Stimulated activated CD4-positive, alpha-beta T cell treated with anti-CD3 and anti-CD28 coated beads, TNF-alpha, amount 100 ng/mL, for 24 hours (primary cell): ENCODE results near the gene VSTM4.

Experiments used
- DNase-seq, 3 experiments: peaks; one replicate each; pipeline ENCODE4 v3.0.0-alpha.2; 2020; ENCODE audit warnings: low read depth in 3 of 3

The VSTM4 gene

DNA sequence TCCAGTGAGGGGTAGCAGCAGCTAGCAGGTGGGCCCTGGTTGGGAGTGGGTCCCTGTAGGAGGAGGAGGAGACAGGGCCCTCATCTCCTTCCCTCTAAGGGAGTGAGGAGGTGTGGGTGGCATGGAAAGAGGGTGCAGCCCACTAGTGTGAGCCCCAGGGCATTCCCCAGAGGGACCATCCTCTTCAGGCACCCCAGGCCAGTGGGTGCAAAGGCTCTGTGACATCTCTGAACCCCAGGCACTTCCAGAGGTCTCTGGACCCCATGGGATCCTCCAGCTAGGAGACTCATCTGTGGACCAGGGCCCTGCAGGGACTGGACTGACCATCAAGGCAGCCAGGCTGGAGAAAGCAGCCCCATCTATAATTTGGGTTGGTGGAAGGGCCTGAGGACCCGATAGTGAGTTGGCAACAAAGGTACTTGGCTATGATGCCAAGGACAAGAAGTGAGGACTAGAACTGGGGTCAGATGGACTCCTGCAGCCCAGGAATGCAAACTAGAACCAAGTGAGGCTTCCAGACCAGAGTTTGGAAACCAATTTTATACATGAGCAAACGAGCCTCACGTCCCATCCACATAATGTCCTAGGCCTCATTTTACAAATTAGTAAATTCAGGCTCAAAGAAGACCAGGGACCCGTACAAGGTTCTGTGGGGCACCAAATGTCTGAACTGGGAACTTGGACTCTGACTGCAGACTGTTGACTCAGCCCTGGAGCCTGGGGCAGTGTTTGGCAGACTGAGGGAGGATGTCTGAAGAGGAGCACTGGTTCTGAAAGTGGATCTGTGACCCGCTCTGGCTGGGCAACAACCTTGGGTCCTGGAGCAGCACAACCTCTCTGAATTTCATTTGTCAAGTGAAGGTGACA lies 1.4 kb upstream of the VSTM4 start:
- DNase-seq: no peak

DNA sequence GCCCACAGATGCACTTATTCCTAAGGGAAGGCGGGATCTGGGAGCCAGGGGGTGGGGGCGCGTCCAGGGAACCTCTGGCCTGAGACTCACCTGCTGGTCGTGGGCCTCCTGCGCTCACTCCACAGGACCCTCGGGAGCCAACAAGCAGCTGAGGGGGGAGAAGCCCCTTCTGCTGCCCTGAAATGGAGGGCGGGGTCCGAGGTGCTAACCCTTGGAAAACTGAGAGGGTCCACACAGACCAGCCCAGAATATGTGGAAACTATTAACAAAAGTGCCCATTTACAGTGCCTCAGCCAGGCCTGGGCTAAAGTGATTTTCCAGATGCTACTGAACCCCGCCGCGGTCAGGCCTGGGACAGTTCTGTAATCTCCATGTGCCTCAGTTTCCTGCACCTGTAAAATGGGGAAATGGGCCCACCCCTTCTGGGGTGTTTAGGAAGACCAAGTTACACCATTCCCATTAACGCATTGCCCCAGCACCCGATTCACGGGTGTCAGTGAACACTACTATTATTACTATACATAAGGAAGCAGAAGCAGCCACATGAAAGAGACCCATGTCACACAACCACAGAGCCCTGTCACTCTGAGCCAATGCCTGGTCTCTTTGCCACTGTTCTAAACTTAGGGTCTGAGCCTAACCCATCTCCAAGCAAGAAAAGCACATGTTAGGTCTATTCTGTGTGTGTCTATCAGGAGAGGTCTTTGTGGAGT lies 630 bp upstream of the VSTM4 start:
- no peak for DNase-seq

DNA sequence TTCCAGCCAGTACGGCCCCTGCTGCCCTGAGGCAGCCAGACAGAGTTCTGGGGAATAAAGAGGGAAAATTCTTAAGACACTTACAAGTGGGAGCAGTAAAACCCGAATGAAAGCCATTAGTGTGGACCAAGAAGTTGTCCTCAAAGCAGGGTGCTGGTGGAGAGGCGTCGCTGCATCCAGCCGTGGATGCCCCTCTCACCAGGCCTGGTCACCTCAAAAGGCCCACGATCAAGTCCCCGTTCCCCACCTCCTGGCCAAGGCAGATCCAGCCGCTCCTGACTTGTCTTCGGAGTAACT lies 656 bp downstream of the VSTM4 start:
- no peak for DNase-seq

DNA sequence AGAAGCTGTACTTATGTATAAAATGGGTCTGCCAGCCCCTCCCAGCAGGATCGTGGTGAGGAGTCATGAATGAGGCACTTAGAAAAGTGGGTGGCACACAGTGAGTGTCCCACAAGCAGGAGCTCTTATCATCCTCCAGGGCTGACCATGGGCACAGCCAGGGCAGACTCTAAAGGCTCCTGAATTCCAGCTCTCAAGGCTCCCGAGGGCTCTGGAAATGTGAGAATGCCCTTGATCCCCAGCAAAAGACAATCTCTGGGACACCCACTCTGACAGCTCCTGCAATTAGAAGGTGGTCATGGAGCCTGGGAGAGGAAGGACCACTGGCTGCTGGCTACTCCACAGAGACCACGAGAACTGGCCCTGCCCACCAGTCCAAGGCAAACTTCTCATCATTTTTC lies 1.6 kb downstream of the VSTM4 start:
- DNase-seq: no peak

DNA sequence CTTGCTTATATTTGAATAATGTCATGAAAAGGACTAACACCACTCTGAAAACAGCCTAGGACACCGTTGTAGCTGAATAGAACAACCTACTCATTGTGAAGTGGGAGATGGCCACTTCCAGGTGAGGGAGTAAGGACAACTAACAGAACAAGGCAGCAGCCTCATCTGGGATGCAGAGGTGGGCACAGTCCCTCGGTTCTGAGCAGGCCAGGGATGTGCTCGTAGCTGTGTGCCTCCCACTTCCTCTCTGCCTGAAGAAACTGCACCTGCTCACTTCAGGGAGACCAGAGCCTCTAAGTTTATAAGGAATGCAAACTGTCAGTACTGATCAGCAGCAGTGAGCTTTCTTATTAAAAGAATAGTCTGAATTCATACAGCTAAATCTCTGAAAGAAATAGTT lies 2.5 kb downstream of the VSTM4 start:
- no peak for DNase-seq

DNA sequence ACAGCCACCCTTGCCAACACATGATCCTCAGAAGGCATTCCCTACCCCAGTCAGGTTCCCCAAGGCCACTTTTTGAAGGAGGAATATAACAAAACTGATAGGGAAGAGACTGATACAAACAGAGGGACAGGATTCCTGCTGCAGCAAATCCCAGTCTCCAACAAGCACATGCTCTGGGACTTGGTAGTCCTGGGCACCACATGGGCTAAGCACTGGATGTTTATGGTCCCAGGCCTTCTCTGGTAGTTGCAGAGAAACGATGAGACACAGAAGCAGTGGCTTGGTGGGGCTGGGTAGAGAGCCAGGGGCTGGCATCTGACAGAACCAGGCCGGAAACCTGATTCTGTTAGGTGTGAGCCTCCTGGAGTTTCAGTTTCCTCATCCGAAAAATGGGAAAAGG lies 3.2 kb downstream of the VSTM4 start:
- no peak for DNase-seq

DNA sequence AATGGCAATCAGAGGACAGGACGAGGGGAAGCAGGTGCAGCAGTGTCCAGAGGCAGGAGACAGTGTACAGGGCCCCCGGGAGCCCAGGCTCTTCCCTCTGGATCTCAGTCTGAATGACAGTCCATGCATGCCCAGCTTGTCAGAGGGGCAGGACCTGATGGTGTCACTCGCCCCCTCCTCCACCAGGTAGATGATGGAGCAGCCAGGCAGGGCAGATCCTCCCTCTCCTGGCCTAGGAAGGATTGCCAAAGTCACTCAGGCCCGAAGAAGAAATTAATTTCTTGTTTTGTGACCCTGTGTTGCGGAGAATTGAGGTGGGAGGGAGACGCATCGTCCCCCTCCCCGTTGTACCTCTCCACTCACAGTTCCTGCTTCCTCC lies 4.0 kb downstream of the VSTM4 start:
- DNase-seq: no peak

DNA sequence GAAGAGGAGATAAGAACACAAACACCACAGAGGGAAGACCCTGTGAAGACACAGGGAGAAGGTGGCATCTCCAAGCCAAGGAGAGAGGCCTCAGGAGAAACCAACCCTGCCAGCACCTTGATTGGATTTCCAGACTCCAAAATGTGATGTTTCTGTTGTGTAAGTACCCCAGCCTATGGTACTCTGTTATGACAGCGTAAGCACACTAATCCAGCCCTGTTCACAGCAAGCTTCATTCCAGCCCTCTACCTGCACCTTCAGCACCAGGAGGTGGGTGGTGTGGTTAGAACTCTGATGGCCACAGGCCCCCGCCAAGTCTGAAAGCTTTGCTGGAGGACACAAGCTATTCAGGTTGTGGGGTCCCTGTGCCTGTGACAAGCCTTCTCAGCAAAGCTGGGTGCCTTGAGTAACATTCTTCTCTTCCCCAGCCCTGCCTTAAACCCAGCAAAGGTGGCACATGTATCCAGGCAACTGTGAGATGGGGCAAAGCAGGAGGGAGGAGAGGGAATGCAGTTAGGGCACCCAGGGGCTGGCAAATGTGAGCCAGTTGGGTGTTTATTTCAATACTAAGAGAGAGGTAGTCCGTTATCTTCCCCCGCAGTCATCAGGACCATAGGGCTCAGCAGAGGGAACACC lies 4.5 kb downstream of the VSTM4 start:
- no peak for DNase-seq

DNA sequence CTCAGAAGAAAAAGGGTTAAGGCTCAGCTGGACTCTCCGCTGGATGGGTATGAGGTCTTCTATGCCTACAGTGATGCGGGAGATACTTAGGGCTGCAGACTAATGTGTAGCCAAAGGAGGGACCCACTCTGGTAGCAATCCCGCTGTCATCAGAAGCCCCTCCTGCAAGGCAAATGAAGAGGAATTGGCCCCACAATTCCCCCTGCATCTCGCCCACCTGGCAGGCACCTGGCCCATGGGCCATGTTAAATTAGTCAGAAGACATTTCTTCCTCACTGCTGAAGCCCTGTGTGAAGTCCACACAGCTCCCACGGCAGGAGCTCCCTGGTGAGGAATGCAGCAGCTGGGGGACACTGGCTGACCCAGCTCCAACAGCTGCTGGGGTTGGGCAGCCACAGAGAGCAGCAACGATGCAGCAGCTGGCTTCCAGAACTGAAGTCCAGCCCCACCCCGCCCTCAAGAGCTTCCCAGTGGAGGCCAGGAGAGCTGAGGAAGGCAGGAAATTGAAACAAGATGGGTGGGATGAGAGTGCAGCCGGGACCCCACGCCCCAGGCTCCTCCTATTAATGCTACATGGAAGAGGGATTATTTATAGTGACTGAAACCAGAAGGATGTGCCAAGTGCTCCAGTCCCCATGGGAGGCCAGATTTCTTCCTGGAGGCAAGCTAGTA lies 5.5 kb downstream of the VSTM4 start:
- no peak for DNase-seq

DNA sequence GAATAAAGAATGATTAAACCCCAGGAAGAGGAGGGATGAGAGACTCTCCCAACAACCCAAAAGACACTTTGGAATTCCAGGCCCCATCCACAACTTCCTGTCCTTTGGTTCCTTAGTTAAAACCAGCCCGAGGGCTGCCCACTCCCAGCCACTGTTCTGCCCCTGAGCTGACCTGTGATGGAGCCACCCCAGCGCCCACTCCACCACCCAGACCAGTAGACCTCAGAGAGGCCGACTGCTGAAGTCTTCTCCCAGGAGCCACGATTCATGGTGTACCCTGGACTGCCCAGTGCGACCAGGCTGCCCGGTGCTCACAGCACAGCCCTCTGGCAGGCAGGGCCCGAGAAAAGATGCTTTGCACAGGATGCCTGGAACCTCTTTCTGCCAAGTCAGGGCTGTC lies 6.7 kb downstream of the VSTM4 start:
- DNase-seq: no peak

DNA sequence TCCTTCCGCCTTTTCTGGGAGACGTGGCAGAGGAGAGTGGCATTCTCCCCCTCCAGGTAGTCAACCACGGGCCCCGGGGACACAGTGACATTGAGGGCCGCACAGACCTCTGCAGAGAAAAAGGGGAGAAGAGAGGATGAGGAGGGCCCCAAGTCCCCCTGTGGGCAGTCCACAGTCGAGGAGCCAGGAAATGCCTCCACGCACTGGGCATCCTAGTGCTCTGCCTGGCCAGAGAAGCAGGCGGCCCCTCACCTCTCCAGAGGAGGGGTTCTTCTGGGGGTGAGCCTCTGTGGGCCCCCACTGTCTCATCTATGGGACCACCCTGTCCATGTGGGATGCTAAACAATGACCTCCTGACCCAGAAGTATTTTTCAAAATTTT lies 7.4 kb downstream of the VSTM4 start:
- DNase-seq: no peak

DNA sequence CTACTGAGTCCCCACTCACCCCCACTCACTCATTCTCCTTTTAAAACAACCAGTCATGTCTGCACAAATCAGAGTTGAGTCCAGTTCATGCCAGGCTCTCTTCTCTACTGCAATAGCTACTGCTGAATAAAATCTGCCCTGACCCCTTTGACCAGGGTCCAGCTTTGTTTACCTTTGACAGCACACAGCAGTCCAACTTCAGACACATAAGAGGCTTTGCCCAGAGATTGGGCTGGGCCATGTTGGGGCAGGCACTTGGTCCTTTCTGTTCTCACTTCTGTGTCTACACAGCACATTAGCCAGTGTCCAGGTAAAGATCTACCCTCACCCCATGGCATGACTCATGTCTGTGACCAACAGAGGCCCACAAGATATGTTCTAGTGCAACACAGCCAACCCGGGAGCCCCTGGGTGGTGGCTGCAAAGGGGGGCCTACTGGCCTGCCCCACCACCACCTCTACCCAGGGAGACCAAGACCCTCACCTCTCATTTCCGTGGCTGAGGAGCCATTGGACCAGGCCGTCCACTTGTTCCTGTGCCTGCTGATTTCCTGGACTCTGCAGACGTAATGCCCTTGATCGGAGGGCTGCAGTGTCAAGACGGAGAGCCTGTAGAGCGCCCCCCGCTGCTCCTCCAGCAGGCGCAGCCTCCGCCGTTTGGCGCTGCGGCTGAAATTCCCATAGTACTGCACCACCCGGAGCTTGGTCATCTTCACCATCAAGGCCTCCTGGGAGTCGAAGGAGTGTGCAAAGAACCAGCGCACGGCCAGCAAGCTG lies 8.0 kb downstream of the VSTM4 start:
- DNase-seq: no peak

DNA sequence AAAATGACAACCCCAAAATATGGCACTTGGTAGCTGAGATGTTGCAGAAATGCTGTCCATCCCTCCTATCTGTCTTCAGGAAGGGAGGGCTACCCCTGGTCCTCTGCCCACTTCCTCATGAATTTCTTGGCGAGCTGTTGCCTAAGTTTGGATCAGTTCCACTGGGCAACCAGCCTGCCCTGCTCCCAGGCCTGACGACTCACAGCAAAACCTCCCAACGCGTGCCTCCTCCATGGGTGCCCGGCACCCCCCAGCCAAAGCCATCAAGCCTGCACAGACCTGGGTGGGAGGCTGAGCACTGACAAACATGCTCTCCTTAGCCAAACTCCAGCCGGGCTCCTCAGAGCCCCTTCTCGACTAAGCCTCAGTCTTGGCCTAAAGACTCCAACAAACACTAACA lies 8.9 kb downstream of the VSTM4 start:
- no peak for DNase-seq

DNA sequence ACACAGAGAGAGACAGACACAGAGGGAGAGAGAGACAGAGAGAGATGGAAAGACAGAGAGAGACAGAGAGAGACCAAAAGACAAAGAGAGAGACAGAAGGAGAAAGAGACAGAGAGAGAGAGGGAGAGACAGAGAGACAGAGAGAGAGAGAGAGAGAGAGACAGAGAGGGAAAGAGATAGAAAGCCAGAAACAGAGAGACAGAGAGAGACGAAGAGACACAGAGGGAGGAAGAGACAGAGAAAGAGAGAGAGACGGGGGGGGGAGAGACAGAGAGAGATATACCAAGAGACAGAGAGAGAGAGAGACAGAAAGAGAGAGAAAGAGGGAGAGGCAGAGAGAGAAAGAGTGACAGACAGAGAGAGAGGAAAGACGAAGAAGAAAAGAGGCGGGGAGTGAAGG lies 10.2 kb downstream of the VSTM4 start:
- DNase-seq: no peak

DNA sequence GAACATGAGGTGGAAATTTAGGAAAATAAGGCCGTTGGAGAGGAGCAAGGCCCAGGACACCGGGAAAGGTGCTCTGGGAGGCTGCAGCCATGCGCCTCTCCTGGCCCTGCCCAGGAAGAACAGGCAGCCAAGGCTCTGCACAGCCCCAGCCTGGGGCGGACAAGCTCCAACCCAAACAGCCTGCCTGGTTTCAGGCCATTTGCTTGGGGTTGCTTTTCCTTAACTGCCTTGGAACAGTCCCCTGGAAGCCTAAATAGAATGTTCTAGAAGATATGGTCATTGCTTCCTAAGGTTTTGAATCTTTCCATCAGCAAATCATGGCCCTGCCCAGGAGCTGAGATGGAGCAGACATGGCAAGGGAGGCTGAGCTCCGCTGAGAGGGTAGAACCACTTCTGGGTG lies 11.0 kb downstream of the VSTM4 start:
- no peak for DNase-seq

DNA sequence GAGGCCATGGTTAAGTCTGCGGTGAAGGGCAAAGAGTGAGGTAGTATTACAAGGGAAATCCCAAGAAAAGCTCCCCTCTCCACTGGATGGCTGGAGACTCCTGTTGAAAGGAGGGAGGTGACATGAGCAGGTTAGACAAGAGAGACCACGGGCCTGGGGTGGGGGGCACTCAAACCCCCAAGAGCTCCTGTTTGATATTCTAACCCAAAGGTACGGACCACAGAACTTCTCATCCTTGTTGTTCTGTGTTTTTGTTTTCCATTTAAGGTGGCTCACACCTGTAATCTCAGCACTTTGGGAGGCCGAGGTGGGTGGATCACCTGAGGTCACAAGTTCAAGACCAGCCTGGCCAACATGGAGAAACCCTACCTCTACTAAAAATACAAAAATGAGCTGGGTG lies 11.6 kb downstream of the VSTM4 start:
- no peak for DNase-seq

DNA sequence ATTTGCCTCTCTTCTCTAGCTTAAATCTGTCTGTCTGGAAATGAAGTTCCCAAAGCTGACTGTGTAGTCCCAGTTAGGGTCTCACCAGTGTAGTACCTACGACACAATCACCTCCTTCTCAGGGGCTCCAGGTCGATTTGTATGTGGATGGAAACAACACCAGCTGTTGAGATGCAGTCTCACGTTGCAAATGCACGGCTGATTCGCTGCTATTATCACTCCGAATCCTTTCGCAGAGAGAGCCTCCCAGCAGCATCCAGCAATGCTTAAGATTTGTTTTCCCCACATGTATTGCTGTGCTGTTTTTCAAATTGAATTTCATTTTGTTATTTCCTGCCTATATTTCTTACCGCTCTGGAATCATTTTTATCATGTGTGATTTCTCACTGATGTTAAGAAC lies 16.3 kb downstream of the VSTM4 start:
- DNase-seq: no peak

DNA sequence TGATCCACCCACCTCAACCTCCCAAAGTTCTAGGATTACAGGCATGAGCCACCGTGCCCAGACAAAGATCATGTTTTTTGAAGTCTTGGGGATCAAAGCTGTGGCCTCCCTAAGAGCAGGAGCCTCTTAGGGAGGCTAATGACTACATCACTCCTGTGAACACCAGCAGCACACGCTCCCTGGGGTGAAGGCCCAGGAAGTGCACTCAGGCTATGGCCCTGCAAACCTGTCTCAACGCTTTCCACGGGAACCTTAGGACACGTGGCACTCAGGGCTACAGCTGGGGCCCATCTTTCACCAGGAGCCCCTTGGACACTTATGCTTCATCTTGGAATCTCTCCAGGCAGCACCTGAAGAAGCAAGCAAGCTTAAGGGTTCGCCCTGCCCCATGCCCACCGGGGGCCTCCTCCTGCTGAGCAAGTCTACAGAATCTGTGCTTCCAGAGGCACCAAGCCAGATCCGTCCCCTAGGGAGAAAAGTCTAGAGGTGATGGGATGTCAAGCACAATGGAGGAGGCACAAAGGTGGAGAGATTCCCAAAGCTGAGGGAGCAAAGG lies 18.4 kb downstream of the VSTM4 start:
- no peak for DNase-seq

DNA sequence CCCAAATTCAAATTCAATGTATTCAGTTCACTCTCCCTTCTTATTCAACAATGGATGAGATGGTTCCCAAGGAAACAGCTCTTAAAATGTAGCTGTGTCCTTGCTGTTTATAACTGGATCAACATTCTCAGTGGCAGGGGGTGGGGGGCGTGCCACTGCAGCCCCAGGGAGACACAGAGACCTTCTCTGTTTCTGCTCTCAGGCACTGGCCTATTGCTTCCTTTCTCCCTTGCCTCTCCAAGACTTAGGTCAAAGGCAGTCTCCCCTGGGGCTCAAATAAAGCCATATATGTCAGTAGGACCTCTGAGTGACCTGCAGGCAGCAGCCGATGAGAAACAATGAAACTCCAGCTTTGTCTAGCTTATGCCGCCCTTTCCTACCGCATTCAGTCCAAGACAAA lies 20.7 kb downstream of the VSTM4 start:
- no peak for DNase-seq

DNA sequence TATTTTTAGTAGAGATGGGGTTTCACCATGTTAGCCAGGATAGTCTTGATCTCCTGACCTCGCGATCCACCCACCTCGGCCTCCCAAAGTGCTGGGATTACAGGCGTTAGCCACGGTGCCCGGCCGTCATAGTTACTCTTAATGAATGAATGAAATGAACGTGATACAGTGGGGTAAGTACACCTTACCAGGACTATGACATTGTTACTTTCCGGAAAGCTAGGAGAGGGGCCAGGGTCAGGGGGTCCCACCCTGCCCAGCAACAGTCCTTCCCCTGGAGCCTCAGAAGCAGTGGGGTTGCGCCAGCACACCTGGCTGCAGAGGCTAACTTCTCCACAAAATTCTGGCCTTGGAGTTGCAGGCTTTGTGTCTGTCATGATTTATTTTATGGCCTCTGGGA lies 21.4 kb downstream of the VSTM4 start:
- DNase-seq: no peak

DNA sequence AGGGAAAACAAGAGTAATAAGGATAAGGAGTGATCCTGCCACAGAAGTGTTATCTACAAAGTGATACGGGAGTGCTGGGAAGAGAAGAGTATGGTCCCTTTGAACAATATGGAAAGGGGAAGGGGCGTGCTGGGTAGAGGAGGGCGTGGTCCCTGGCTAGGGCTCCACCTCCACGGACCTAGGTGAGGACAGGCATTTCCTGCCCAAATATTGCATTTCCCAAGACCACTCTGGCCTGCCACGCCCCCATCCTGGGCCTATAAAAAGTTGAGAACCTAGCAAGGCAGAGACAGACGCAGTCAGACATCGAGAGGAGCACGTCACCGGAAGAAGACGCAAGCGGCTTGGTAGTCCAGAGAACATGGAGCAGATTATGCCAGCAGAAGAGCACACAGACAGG lies 22.8 kb downstream of the VSTM4 start:
- DNase-seq: no peak
